SU-DHL-6 (cell line): ENCODE data around the gene ALDOA.

Experiments
- H2AFZ ChIP-seq: fragments of 200-600 bp; sonication (generic); 2 replicates; pipeline ENCODE4 v1.6.1; 2014; ENCODE audit warnings: low read depth, mild to moderate bottlenecking, moderate library complexity, mixed read lengths, antibody characterized with exemption, low read length; ENCODE audit not compliant: severe bottlenecking
- H3F3A ChIP-seq: fragments of 200-600 bp; shearing (Covaris generic); 2 replicates; pipeline ENCODE4 v1.6.0; 2016; ENCODE audit warnings: antibody characterized with exemption, mild to moderate bottlenecking; ENCODE audit not compliant: insufficient read depth
- H3K27ac ChIP-seq: fragments of 200-600 bp; sonication (generic); 2 replicates; pipeline ENCODE4 v1.5.1; 2016; ENCODE audit warnings: low read depth, mild to moderate bottlenecking, low read length, moderate library complexity, mixed read lengths
- H3K27me3 ChIP-seq: fragments of 200-600 bp; sonication (generic), shearing (Covaris generic); 2 replicates; pipeline ENCODE4 v1.6.0; 2014; ENCODE audit warnings: mild to moderate bottlenecking, low read length
- H3K36me3 ChIP-seq: fragments of 200-600 bp; sonication (generic); 2 replicates; pipeline ENCODE4 v1.6.1; 2014; ENCODE audit warnings: mild to moderate bottlenecking, low read length, mixed read lengths
- H3K4me2 ChIP-seq: fragments of 300-600, 200-600 bp; shearing (Covaris generic), sonication (generic); 2 replicates; pipeline ENCODE4 v1.6.0; 2014; ENCODE audit warnings: low read length, low read depth, mild to moderate bottlenecking; ENCODE audit not compliant: poor library complexity, severe bottlenecking
- H3K4me3 ChIP-seq: fragments of 200-600 bp; sonication (generic); 2 replicates; pipeline ENCODE4 v1.5.1; 2014; ENCODE audit warnings: antibody characterized with exemption, low read length, mild to moderate bottlenecking, mixed read lengths; ENCODE audit not compliant: insufficient read depth, poor library complexity, severe bottlenecking
- H3K79me2 ChIP-seq: fragments of 200-600 bp; sonication (generic); 2 replicates; pipeline ENCODE4 v1.6.1; 2014; ENCODE audit warnings: mild to moderate bottlenecking, low read length, moderate library complexity; ENCODE audit not compliant: insufficient read depth
- H3K9ac ChIP-seq: fragments of 200-600 bp; sonication (generic); 2 replicates; pipeline ENCODE4 v1.7.0; 2014; ENCODE audit warnings: mild to moderate bottlenecking, low read length
- H3K9me2 ChIP-seq: fragments of 200-600 bp; sonication (generic); replicated peaks from 2 replicates; pipeline ENCODE4 v1.6.1; 2014; ENCODE audit warnings: low read length; ENCODE audit not compliant: insufficient read depth
- H3K9me3 ChIP-seq: fragments of 200-600 bp; sonication (generic); 2 replicates; pipeline ENCODE4 v1.6.1; 2014; ENCODE audit warnings: low read length, mixed read lengths; ENCODE audit not compliant: insufficient read depth
- H4K20me1 ChIP-seq: fragments of 200-600 bp; sonication (generic); 2 replicates; pipeline ENCODE4 v1.6.1; 2014; ENCODE audit warnings: low read depth, mild to moderate bottlenecking, antibody characterized with exemption, low read length, moderate library complexity, mixed read lengths
- CTCF ChIP-seq: fragments of 200-600 bp; sonication (generic); IDR thresholded peaks from one replicate; pipeline ENCODE4 v1.5.1; 2017; ENCODE audit warnings: antibody characterized with exemption, mild to moderate bottlenecking, low read length, moderate library complexity; ENCODE audit not compliant: insufficient read depth, poor library complexity, severe bottlenecking
- EZH2phosphoT487 ChIP-seq: fragments of 200-600 bp; sonication (generic), shearing (Covaris generic); conservative IDR thresholded peaks from 2 replicates; pipeline ENCODE4 v1.6.1; 2018; ENCODE audit warnings: mild to moderate bottlenecking, antibody characterized with exemption, low read length, moderate library complexity, mixed read lengths

Gene ALDOA

GRCh38 chr16:30085820-30086219 lies 20.3 kb downstream of the ALDOA start:
- H3K9ac ChIP-seq: no peak overlapping the region
- no peak overlapping the region for H3K27ac ChIP-seq
- no peaks in the 10 kb centered on the region for H4K20me1 ChIP-seq

DNA sequence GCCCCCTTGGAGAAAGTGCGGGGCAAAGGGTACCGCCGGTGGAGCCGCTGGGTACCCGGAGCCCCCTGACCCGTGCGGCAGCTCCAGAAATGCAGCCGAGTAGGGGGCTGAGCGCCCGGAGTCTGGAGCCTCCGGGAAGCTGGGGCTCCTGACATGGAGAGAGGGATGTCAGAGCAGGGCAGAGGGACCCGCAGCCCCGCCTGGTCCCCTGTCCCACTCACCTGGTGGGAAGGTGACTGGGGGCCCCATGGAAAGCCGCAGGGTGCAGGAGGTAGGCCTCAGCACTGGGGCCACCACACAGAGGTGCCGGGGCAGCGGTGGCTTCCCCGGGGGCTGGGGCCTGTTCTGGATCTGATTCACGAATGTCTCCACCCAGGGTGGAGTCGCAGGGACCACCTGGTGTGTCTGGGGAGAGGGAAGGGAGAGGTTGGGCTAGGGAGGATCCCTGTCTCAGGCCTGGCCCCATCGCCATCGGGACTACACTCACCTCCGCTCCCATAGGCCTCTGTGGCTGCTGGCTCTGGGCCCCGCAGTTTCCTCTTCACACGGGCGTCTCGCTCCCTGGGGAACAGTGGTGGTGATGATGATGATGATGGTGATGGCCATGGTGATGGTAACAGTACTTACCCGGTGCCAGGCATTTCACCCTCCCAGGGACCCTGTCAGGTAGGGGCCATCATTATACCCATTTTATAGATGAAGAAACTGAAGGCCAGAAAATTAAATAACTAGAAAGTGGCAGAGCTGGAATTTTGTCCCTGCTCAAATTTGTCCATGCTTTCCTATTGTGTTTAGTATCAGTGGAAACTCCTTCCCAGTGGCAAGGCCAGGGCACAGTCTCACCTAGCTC lies 21.0 kb downstream of the ALDOA start:
- no peaks in the 10 kb centered on the region for H3K79me2 ChIP-seq
- H3K9me2 ChIP-seq: no peaks in the 10 kb centered on the region
- H3K9ac ChIP-seq: no peak overlapping the region
- TF ChIP-seq CTCF (no peak), EZH2phosphoT487 (no peak)
- no peaks in the 10 kb centered on the region for H4K20me1 ChIP-seq
- no peak overlapping the region for H3K4me3 ChIP-seq
- no peak overlapping the region for H3K27ac ChIP-seq
- H3K36me3 ChIP-seq: no peaks in the 10 kb centered on the region
- H3K27me3 ChIP-seq: no peaks in the 10 kb centered on the region
- peaks cover 9% of the 10 kb centered on the region for H3F3A ChIP-seq
- H2AFZ ChIP-seq: no peak overlapping the region
- H3K9me3 ChIP-seq: no peaks in the 10 kb centered on the region
- H3K4me2 ChIP-seq: no peak overlapping the region

More at GRCh38 chr16:30085820-30086219, 20.3 kb downstream of the ALDOA start:
- H3K9me3 ChIP-seq: no peaks in the 10 kb centered on the region
- H2AFZ ChIP-seq: no peak overlapping the region
- peaks cover 5% of the 10 kb centered on the region; the same call in 1 of the 2 replicates for H3K79me2 ChIP-seq
- TF ChIP-seq CTCF (no peak), EZH2phosphoT487 (no peak)
- H3K4me3 ChIP-seq: no peak overlapping the region
- H3K9me2 ChIP-seq: no peaks in the 10 kb centered on the region
- peaks cover 9% of the 10 kb centered on the region for H3F3A ChIP-seq
- no peak overlapping the region for H3K4me2 ChIP-seq
- H3K27me3 ChIP-seq: no peaks in the 10 kb centered on the region
- H3K36me3 ChIP-seq: no peaks in the 10 kb centered on the region

- Histone ChIP-seq H4K20me1 (no peaks in the 10 kb centered on the region), H3K79me2 (no peaks in the 10 kb centered on the region), H2AFZ (no peak overlapping the region), H3K4me2 (no peak overlapping the region), H3K9ac (no peak overlapping the region), H3K9me3 (no peaks in the 10 kb centered on the region), H3K27ac (no peak overlapping the region), H3K36me3 (no peaks in the 10 kb centered on the region), H3K4me3 (no peak overlapping the region), H3K9me2 (no peaks in the 10 kb centered on the region), H3K27me3 (no peaks in the 10 kb centered on the region), H3F3A (peaks cover 12% of the 10 kb centered on the region)
- TF ChIP-seq CTCF: no peak
- no peak for TF ChIP-seq EZH2phosphoT487
These were observed 21.8 kb downstream of the ALDOA start for GRCh38 chr16:30087181-30087898.
